Duodenal mucosa (tissue), 2 donors: ENCODE data around the gene PLN.

Source experiments
- H3K27ac ChIP-seq: one replicate; pipeline ENCODE4 v1.7.0; 2013; ENCODE audit warnings: low read depth, low read length
- H3K27me3 ChIP-seq, 2 donors: one replicate each; pipeline ENCODE4 v1.7.0; 2013; ENCODE audit warnings: low read length in 2 of 2, control low read depth in 1 of 2; ENCODE audit not compliant: insufficient read depth in 2 of 2, control insufficient read depth in 1 of 2
- H3K36me3 ChIP-seq, 2 donors: one replicate each; pipeline ENCODE4 v1.7.0; 2013; ENCODE audit warnings: low read length in 2 of 2, control low read depth in 1 of 2; ENCODE audit not compliant: insufficient read depth in 2 of 2, control insufficient read depth in 1 of 2
- H3K4me1 ChIP-seq, 2 donors: one replicate each; pipeline ENCODE4 v1.7.0; 2013; ENCODE audit warnings: low read length in 2 of 2, control low read depth in 1 of 2; ENCODE audit not compliant: insufficient read depth in 2 of 2, control insufficient read depth in 1 of 2
- H3K4me3 ChIP-seq, 2 donors: one replicate each; pipeline ENCODE4 v1.7.0; 2013; ENCODE audit warnings: low read length in 2 of 2, low read depth in 1 of 2
- H3K9ac ChIP-seq, 2 donors: one replicate each; pipeline ENCODE4 v1.7.0; 2013; ENCODE audit warnings: low read length in 2 of 2, low read depth in 1 of 2
- H3K9me3 ChIP-seq, 2 donors: one replicate each; pipeline ENCODE4 v1.7.0; 2013; ENCODE audit warnings: low read length in 2 of 2, control low read depth in 1 of 2; ENCODE audit not compliant: control insufficient read depth in 1 of 2

Gene PLN

DNA sequence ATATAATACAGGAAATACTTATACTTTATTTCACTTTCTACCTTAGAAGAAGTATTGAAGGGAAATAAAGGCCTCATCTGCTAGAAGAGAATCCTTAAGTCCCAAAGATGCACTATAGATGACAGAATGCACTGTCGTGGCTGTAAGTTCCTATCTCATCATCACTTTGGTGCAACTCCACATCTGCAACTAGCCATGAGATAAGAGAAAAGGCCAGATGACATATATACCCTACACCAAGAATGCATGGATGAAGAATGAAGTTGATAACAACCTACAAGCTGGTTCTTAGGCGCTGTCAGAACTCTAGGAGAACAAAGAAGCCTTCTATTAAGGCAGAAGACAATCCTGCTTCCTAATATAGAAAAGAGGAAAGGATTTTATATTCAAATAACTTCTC, 11.6 kb upstream of the PLN start:
- Histone ChIP-seq H3K36me3 (no peaks in the 10 kb centered on the region), H3K4me1 (no peaks in the 10 kb centered on the region), H3K27me3 (no peaks in the 10 kb centered on the region), H3K27ac (no peak overlapping the region), H3K4me3 (no peak overlapping the region), H3K9me3 (no peaks in the 10 kb centered on the region), H3K9ac (no peak overlapping the region)

DNA sequence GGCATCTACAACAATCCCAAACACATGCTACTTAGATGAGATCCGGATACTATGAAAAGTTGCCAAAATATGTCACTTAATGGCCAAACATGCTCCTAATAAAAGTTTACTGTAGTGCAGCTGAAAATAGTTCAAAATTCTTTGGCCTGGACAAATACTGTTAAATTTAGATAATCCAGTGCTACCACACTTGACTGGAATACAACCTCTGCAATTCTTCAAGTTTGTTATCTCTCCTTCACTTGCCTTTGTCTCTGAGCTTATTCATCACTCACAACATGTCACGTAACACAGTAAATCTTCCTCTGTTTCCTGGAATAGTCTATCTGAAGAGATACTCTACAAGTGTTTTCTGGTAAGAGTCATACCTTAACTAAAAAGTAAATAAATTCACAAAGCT, 10.5 kb upstream of the PLN start:
- Histone ChIP-seq H3K4me1 (no peaks in the 10 kb centered on the region), H3K9me3 (no peaks in the 10 kb centered on the region), H3K36me3 (no peaks in the 10 kb centered on the region), H3K27ac (no peak overlapping the region), H3K4me3 (no peak overlapping the region), H3K9ac (no peak overlapping the region), H3K27me3 (no peaks in the 10 kb centered on the region)

DNA sequence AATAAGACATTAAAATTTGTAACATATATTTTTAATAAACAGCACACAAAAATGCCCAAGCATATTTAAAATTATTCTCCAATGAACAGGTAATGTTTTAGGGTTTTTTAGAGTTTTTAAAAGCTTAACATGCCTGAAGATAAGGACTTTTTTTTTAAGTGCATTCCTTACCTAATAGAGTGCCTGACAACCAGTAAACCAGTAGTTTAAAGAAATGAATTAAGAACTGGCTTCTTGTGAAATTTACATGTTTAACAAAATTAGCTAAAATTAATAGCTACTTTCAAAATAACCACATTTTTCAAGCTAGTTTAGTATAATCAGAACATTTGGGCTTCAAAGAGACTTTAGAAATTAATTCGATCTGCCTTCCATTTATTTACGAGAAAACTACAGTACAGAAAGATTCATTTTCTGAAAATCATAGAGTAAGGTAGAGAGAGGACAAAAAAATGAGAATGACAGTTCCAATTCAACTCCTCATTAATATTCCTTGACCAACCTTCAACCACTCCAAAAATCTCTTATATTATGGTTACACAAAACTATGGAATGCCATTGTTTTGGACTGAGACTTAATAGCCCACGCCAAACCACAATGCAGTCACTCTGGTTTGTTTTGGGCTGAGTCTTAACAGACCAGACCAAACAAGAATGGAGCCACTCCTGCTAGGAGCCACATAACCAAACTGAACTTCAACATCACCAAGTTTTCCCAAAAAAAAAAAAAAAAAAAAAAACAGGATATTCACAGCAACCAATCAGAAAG, 5.7 kb upstream of the PLN start:
- no peaks in the 10 kb centered on the region for H3K4me1 ChIP-seq
- no peaks in the 10 kb centered on the region for H3K27me3 ChIP-seq
- no peaks in the 10 kb centered on the region for H3K36me3 ChIP-seq
- H3K9me3 ChIP-seq = no peaks in the 10 kb centered on the region
- no peak overlapping the region for H3K27ac ChIP-seq
- H3K4me3 ChIP-seq = no peak overlapping the region
- no peak overlapping the region for H3K9ac ChIP-seq

DNA sequence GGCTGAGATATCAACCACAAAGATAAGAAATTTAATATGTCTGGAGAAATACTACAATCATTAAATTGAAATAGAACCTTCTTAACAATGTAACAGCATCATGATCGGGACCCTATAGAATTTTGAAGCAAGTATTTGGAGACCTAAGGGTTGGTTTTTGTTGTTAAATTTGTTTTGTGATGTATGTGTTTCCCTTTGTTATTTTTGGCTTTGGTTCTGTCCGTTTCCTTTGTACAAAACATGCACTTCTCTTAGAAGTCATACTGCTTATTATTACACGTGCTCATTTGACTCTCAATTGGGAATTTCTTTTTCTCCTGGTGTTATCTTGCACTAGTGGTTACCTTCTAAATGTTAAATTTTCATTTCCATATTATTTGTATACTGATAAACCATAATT, 4.0 kb upstream of the PLN start:
- no peaks in the 10 kb centered on the region for H3K36me3 ChIP-seq
- no peaks in the 10 kb centered on the region for H3K4me1 ChIP-seq
- H3K4me3 ChIP-seq = no peak overlapping the region
- H3K9me3 ChIP-seq = no peaks in the 10 kb centered on the region
- H3K27me3 ChIP-seq = no peaks in the 10 kb centered on the region
- no peak overlapping the region for H3K9ac ChIP-seq
- no peak overlapping the region for H3K27ac ChIP-seq

DNA sequence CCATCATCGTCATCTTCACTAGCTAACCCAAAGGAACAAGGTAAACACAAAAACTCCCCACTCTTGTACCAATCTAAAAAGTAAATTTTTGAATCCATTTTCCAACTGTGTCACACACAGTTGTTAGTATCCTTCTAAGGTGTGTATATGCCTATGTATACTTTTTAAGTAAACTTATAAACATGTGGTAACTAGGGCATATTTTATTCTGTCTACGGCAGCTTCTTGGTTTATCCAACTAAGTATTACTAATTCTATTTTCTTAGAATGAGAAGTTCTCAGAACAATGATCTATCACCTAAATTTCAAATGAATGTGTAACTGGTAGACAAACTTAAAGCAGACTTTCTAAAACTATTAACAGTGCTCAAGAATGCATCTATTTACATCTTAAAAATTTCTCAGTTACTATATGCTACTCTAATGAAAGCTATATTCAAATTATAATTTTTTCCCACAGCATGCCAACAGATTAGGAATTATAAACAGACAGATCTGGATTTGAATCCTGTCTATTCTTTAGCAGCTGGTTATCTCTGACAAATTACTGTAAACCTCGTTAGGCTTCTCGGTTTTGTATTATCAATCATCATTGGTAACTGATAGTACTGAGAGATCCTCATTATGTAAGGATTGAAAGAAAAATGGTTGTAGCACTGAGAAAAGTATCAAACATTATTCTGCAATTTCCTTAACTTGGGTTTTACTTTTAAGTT, 1.8 kb upstream of the PLN start:
- Histone ChIP-seq H3K9me3 (no peaks in the 10 kb centered on the region), H3K36me3 (no peaks in the 10 kb centered on the region), H3K4me1 (no peaks in the 10 kb centered on the region), H3K9ac (no peak overlapping the region), H3K27me3 (no peaks in the 10 kb centered on the region), H3K27ac (no peak overlapping the region), H3K4me3 (no peak overlapping the region)

DNA sequence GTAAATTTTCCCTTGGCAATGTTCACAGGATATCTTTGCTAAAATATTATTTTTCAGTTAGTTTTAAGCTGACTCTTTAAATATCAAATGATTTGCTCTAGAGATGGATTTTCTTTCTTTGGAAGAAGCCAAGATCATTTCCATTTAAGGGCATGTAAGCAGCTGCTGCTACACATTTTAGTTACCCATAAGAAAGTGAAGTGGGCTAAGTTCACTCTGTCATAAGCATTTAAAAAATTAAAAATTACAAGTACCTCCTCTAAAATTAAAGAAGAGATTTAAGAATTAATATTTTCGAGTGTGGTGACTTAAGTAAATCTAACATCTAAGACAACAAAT, 1.2 kb upstream of the PLN start:
- Histone ChIP-seq H3K4me3 (no peak overlapping the region), H3K9ac (no peak overlapping the region), H3K4me1 (no peaks in the 10 kb centered on the region), H3K36me3 (no peaks in the 10 kb centered on the region), H3K27me3 (no peaks in the 10 kb centered on the region), H3K27ac (no peak overlapping the region), H3K9me3 (no peaks in the 10 kb centered on the region)

DNA sequence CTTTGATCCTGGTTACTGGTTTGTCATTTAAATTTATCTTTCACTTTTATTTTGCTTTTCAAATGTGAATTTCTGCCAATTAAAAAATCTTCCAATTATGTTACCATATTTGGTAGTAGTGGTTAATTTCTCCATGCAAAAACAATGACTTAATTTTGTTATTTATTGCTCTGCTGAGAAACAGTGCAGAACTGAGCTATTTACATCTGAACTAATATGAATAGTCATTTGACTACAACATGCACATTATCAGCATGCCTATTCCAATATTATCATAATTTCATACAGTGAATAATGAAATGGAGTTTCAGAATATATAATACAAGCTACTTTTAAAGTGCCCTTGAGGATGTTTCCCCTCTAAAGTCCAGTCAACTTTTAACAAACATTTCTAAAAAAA, 517 bp downstream of the PLN start:
- Histone ChIP-seq H3K27me3 (no peaks in the 10 kb centered on the region), H3K9ac (no peak overlapping the region), H3K9me3 (no peaks in the 10 kb centered on the region), H3K36me3 (no peaks in the 10 kb centered on the region), H3K27ac (no peak overlapping the region), H3K4me1 (no peaks in the 10 kb centered on the region), H3K4me3 (no peak overlapping the region)

DNA sequence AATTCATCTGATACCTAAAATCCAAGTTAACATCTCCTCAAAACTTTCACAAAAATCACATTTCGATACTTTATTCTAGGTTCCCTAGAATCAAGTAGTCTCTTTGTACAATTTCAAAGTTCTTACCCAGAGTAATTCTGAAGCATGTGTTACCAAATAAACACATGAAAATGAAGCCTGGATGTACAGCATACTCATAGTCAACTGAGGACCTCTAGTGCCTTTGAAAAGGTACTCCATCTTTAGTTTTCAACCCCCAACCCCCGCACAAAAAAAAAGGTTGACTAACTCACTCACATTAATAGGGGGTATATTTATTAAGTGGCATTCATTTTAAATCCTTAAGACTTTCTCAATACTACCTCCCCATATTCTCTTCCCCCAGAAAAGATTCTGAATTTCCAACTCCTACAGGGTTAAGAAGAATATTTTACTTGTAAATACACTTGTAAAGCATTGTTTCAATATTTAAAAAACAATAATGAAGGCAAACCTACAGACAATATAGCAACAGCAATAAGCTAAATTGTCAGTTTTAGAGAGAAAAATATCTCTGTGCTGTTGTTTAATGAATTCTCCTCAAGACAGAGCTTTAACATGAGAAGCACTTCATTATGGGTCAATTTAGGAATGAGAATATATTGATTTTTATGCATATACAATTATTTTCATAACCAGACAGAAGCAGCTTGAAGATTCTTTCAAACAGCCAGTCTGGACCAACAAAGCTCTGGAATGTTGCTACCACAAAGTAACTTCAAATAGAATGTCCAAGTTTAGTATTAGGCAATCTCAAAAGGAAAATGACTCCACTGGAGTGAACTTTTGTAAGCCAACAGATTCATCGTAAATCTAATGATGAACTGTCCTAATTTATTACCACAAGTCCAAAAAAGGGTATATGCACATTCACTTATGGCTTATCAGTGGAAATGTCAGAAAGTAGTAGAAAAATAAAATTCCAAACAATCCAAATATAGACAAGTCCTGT, 3.3 kb downstream of the PLN start:
- Histone ChIP-seq H3K9me3 (no peaks in the 10 kb centered on the region), H3K4me3 (no peak overlapping the region)

DNA sequence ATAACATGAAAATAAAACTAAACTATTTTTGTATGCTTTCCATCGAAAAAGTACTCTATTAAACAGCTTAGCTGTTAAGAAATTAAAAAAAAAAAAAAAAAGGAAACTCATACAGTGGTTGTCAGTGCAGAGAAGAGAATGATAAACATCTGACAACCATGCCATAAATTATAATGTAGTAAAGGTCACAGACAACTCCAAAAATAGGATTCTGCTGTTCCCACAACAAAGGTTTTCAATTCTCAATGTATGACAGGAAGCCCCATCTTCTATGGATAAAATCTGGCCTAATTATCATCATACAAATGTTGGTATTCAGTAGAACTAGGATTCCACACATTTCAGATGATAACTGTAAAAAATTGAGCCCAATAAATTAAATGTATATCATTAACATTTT, 5.0 kb downstream of the PLN start:
- H3K4me1 ChIP-seq = no peaks in the 10 kb centered on the region
- H3K4me3 ChIP-seq = no peak overlapping the region
- H3K27ac ChIP-seq = no peak overlapping the region
- H3K9me3 ChIP-seq = no peaks in the 10 kb centered on the region
- no peaks in the 10 kb centered on the region for H3K36me3 ChIP-seq
- H3K9ac ChIP-seq = no peak overlapping the region
- H3K27me3 ChIP-seq = no peaks in the 10 kb centered on the region

More for the DNA sequence above, 3.3 kb downstream of the PLN start:
- Histone ChIP-seq H3K9ac (no peak overlapping the region), H3K4me1 (no peaks in the 10 kb centered on the region), H3K27ac (no peak overlapping the region), H3K36me3 (no peaks in the 10 kb centered on the region), H3K27me3 (no peaks in the 10 kb centered on the region)

DNA sequence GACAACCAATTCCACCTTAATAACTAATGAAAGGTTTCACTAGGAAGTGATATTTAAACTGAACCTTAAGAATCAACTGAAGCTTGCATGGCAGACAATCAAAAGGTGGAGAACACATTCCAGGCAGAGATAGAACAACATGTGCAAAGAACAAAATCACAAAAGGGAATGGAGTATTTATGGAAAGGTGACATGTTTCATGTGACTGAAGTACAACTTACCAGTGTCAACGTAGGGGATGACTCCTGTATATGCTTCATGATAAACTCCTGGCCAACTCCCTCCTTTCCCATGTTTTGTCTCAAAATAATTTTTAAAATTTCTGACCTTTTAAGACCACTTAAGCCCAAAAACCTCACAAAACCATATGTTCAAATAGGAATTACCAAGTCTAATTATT, 6.6 kb downstream of the PLN start:
- no peaks in the 10 kb centered on the region for H3K9me3 ChIP-seq
- no peaks in the 10 kb centered on the region for H3K36me3 ChIP-seq
- no peak overlapping the region for H3K9ac ChIP-seq
- H3K4me3 ChIP-seq = no peak overlapping the region
- H3K4me1 ChIP-seq = peaks cover 0 to 6% of the 10 kb centered on the region in 2 donors
- no peak overlapping the region for H3K27ac ChIP-seq
- H3K27me3 ChIP-seq = no peaks in the 10 kb centered on the region
